ENCODE results near the gene SLIT3.

The SLIT3 gene

DNA sequence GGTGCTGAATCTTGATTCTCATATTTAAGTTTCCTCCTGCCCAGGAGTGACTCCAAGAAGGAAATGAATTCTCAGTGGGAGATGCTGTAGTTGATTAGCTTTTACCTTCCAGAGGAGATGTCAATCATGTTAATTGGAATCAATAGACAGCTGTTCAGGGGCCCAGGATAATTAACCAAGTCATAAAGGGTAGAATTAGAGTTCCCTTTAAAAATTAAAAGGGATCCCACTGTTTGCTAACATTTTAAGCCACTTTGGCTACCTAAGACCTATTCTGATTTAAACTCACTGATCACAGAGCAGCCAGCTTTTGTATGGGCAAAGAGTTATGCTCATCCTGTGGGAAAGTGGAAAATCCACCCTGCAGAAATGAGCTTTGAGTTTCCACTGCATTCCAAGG, 249.6 kb downstream of the SLIT3 start:
- ATAC-seq: no peak
- TF ChIP-seq ZFP3 (CRISPR knock-in tag; IDR thresholded peaks at IDR 0.05): no peak
- TF ChIP-seq, protein P1, sequence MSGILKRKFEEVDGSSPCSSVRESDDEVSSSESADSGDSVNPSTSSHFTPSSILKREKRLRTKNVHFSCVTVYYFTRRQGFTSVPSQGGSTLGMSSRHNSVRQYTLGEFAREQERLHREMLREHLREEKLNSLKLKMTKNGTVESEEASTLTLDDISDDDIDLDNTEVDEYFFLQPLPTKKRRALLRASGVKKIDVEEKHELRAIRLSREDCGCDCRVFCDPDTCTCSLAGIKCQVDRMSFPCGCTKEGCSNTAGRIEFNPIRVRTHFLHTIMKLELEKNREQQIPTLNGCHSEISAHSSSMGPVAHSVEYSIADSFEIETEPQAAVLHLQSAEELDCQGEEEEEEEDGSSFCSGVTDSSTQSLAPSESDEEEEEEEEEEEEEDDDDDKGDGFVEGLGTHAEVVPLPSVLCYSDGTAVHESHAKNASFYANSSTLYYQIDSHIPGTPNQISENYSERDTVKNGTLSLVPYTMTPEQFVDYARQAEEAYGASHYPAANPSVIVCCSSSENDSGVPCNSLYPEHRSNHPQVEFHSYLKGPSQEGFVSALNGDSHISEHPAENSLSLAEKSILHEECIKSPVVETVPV (CRISPR knock-in tag; IDR thresholded peaks at IDR 0.05): no peak
- TF ChIP-seq, protein P2, sequence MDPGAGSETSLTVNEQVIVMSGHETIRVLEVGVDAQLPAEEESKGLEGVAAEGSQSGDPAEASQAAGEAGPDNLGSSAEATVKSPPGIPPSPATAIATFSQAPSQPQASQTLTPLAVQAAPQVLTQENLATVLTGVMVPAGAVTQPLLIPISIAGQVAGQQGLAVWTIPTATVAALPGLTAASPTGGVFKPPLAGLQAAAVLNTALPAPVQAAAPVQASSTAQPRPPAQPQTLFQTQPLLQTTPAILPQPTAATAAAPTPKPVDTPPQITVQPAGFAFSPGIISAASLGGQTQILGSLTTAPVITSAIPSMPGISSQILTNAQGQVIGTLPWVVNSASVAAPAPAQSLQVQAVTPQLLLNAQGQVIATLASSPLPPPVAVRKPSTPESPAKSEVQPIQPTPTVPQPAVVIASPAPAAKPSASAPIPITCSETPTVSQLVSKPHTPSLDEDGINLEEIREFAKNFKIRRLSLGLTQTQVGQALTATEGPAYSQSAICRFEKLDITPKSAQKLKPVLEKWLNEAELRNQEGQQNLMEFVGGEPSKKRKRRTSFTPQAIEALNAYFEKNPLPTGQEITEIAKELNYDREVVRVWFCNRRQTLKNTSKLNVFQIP (CRISPR knock-in tag; IDR thresholded peaks at IDR 0.05; ENCODE audit: borderline replicate concordance, low read depth): no peak
- TF ChIP-seq, protein P3, sequence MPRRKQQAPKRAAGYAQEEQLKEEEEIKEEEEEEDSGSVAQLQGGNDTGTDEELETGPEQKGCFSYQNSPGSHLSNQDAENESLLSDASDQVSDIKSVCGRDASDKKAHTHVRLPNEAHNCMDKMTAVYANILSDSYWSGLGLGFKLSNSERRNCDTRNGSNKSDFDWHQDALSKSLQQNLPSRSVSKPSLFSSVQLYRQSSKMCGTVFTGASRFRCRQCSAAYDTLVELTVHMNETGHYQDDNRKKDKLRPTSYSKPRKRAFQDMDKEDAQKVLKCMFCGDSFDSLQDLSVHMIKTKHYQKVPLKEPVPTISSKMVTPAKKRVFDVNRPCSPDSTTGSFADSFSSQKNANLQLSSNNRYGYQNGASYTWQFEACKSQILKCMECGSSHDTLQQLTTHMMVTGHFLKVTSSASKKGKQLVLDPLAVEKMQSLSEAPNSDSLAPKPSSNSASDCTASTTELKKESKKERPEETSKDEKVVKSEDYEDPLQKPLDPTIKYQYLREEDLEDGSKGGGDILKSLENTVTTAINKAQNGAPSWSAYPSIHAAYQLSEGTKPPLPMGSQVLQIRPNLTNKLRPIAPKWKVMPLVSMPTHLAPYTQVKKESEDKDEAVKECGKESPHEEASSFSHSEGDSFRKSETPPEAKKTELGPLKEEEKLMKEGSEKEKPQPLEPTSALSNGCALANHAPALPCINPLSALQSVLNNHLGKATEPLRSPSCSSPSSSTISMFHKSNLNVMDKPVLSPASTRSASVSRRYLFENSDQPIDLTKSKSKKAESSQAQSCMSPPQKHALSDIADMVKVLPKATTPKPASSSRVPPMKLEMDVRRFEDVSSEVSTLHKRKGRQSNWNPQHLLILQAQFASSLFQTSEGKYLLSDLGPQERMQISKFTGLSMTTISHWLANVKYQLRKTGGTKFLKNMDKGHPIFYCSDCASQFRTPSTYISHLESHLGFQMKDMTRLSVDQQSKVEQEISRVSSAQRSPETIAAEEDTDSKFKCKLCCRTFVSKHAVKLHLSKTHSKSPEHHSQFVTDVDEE (CRISPR knock-in tag; IDR thresholded peaks at IDR 0.05): no peak
- no peak for TF ChIP-seq CSDC2 (CRISPR knock-in tag; IDR thresholded peaks at IDR 0.05)
- no peak for TF ChIP-seq RARB (CRISPR knock-in tag; IDR thresholded peaks at IDR 0.05)
- TF ChIP-seq TOX (CRISPR knock-in tag; IDR thresholded peaks at IDR 0.05; ENCODE audit: borderline replicate concordance): no peak

DNA sequence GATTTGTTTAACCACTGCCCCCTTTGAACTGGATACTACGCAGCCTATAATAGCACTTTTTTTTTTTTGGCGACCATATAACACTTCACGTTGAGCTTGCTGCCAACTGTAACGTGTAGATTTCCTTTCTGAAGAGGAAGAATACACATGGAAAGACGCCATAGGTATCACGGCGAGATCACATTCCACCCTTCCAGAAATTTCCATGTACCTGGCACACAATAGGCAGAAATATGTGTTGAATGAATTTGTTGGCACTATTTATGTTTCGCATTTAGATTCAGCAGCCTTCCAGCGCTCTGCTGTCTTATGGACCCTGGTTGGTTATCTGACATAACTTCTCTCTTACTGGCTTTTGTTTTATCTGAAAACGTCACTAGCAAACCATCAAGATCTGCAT, 250.3 kb downstream of the SLIT3 start:
- peak; percentile 4; the same call in 1 of the 3 replicates for ATAC-seq
- TF ChIP-seq BACH2 (CRISPR knock-in tag; IDR thresholded peaks at IDR 0.05; ENCODE audit: borderline replicate concordance) (no peak), OSR1 (CRISPR knock-in tag; IDR thresholded peaks at IDR 0.05) (no peak), PPARA (CRISPR knock-in tag; IDR thresholded peaks at IDR 0.05; ENCODE audit: borderline replicate concordance) (no peak), ZNF8 (CRISPR knock-in tag; IDR thresholded peaks at IDR 0.05) (no peak), TCF4 (CRISPR knock-in tag; IDR thresholded peaks at IDR 0.05; ENCODE audit: borderline replicate concordance) (no peak), ISL1 (CRISPR knock-in tag; IDR thresholded peaks at IDR 0.05) (no peak), SNAI2 (CRISPR knock-in tag; IDR thresholded peaks at IDR 0.05) (no peak), ZFP30 (CRISPR knock-in tag; IDR thresholded peaks at IDR 0.05) (no peak)
- TF ChIP-seq, protein P1 (CRISPR knock-in tag; IDR thresholded peaks at IDR 0.05): no peak
- TF ChIP-seq, protein P3 (CRISPR knock-in tag; IDR thresholded peaks at IDR 0.05): no peak
- TF ChIP-seq, protein P4, sequence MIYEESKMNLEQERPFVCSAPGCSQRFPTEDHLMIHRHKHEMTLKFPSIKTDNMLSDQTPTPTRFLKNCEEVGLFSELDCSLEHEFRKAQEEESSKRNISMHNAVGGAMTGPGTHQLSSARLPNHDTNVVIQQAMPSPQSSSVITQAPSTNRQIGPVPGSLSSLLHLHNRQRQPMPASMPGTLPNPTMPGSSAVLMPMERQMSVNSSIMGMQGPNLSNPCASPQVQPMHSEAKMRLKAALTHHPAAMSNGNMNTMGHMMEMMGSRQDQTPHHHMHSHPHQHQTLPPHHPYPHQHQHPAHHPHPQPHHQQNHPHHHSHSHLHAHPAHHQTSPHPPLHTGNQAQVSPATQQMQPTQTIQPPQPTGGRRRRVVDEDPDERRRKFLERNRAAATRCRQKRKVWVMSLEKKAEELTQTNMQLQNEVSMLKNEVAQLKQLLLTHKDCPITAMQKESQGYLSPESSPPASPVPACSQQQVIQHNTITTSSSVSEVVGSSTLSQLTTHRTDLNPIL (CRISPR knock-in tag; IDR thresholded peaks at IDR 0.05; ENCODE audit: low read depth): no peak

DNA sequence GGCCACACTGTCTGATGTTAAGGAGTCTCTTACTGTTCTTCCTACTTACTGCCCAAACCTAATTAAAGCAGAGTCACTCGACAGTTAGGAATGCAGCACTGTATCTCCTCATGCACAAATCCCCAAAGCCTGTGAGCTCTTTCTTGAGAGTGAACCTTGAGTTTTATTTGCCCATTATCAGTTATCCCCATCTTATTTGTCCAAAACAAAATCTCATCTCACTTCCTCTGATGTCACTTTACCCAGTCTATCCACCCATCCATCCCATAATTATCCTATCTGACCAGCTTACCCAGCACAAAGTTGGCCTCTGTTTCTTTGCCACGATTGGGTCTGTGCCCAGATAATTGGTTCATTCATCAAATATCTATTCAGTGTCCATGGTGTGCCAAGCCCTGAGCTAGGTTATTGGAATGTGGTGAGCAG, 250.8 kb downstream of the SLIT3 start:
- peak; percentile 71 for ATAC-seq
- TF ChIP-seq SNAI2 (CRISPR knock-in tag; IDR thresholded peaks at IDR 0.05) (no peak), ISL1 (CRISPR knock-in tag; IDR thresholded peaks at IDR 0.05) (peak; percentile 66)

All from SK-N-SH treated with all-trans-retinoic acid at 6 μM for 48 hours (cell line).